Trophoblast cell (in vitro differentiated cells and primary cell): ENCODE data around the gene CAPN15.

ENCODE experiments used
- DNase-seq, 2 donors: peaks; one replicate each; pipeline ENCODE4 v3.0.0-alpha.2; 2016
- H2AFZ ChIP-seq: 2 replicates; pipeline ENCODE4 v1.6.1; 2013; ENCODE audit warnings: low read length, moderate library complexity, mild to moderate bottlenecking; ENCODE audit not compliant: insufficient read depth, poor library complexity
- H2AK5ac ChIP-seq: 2 replicates; pipeline ENCODE4 v1.6.1; 2013; ENCODE audit warnings: mild to moderate bottlenecking, low read length
- H2BK120ac ChIP-seq: 2 replicates; pipeline ENCODE4 v1.6.1; 2013; ENCODE audit warnings: low read length, mild to moderate bottlenecking, moderate library complexity; ENCODE audit not compliant: insufficient read depth, poor library complexity
- H2BK12ac ChIP-seq: 2 replicates; pipeline ENCODE4 v1.6.1; 2013; ENCODE audit warnings: mild to moderate bottlenecking, low read length, moderate library complexity
- H2BK5ac ChIP-seq: 2 replicates; pipeline ENCODE4 v1.6.1; 2013; ENCODE audit warnings: low read length, low read depth, moderate library complexity, mild to moderate bottlenecking; ENCODE audit not compliant: poor library complexity
- H3K14ac ChIP-seq: 2 replicates; pipeline ENCODE4 v1.6.1; 2013; ENCODE audit warnings: mild to moderate bottlenecking, low read length
- H3K18ac ChIP-seq: 2 replicates; pipeline ENCODE4 v1.6.1; 2013; ENCODE audit warnings: mild to moderate bottlenecking, low read length
- H3K23ac ChIP-seq: 2 replicates; pipeline ENCODE4 v1.6.1; 2013; ENCODE audit warnings: low read length
- H3K27ac ChIP-seq: 2 replicates; pipeline ENCODE4 v1.5.1; 2013; ENCODE audit warnings: low read depth, mild to moderate bottlenecking, inconsistent platforms, low read length, moderate library complexity
- H3K27me3 ChIP-seq: 2 replicates; pipeline ENCODE4 v1.6.1; 2013; ENCODE audit warnings: inconsistent platforms, mild to moderate bottlenecking, low read length, moderate library complexity; ENCODE audit not compliant: insufficient read depth
- H3K36me3 ChIP-seq, 2 experiments: 1 replicate in 1 of 2; 2 replicates in 1 of 2; pipeline ENCODE4 v1.6.1; 2013; ENCODE audit warnings: low read length in 2 of 2, mild to moderate bottlenecking in 2 of 2, moderate library complexity in 1 of 2; ENCODE audit not compliant: insufficient read depth in 2 of 2, control insufficient read depth in 1 of 2
- H3K4ac ChIP-seq: 2 replicates; pipeline ENCODE4 v1.6.1; 2013; ENCODE audit warnings: low read depth, mild to moderate bottlenecking, low read length, moderate library complexity
- H3K4me1 ChIP-seq, 2 experiments: 1 replicate in 1 of 2; 2 replicates in 1 of 2; pipeline ENCODE4 v1.6.1; 2013; ENCODE audit warnings: low read length in 2 of 2, mild to moderate bottlenecking in 2 of 2, moderate library complexity in 1 of 2; ENCODE audit not compliant: insufficient read depth in 2 of 2, control insufficient read depth in 1 of 2
- H3K4me2 ChIP-seq: 2 replicates; pipeline ENCODE4 v1.6.1; 2013; ENCODE audit warnings: inconsistent platforms, mild to moderate bottlenecking, low read length, moderate library complexity
- H3K4me3 ChIP-seq: 2 replicates; pipeline ENCODE4 v1.5.1; 2013; ENCODE audit warnings: mild to moderate bottlenecking, low read depth, low read length, inconsistent platforms
- H3K79me1 ChIP-seq: one replicate; pipeline ENCODE4 v1.6.1; 2013; ENCODE audit warnings: low read length
- H3K79me2 ChIP-seq: 2 replicates; pipeline ENCODE4 v1.6.1; 2013; ENCODE audit warnings: low read length, mild to moderate bottlenecking; ENCODE audit not compliant: control insufficient read depth, insufficient read depth, poor library complexity
- H3K9ac ChIP-seq: 2 replicates; pipeline ENCODE4 v1.6.1; 2013; ENCODE audit warnings: mild to moderate bottlenecking, low read length
- H3K9me3 ChIP-seq: 2 replicates; pipeline ENCODE4 v1.6.1; 2013; ENCODE audit warnings: low read depth, mild to moderate bottlenecking, control low read depth, inconsistent platforms, low read length; ENCODE audit not compliant: insufficient read depth
- H4K12ac ChIP-seq: 2 replicates; pipeline ENCODE4 v1.6.1; 2013; ENCODE audit warnings: low read depth, mild to moderate bottlenecking, low read length, moderate library complexity
- H4K8ac ChIP-seq: 2 replicates; pipeline ENCODE4 v1.6.1; 2013; ENCODE audit warnings: low read depth, mild to moderate bottlenecking, low read length, moderate library complexity
- H4K91ac ChIP-seq: one replicate; pipeline ENCODE4 v1.6.1; 2013; ENCODE audit warnings: low read depth, mild to moderate bottlenecking, low read length, moderate library complexity
- WGBS: extraction: QIAGEN DNeasy Blood & Tissue Kit; methylation state at CpG from one replicate; pipeline ENCODE4 v1.1.7; 2013; ENCODE audit warnings: missing lambda C conversion rate; ENCODE audit not compliant: insufficient read length, insufficient coverage; ENCODE audit errors: extremely low coverage; 5-methylcytosine and 5-hydroxymethylcytosine counted together

Gene CAPN15

GRCh38 chr16:515175-515938 is 12.2 kb upstream of the CAPN15 start:
- Histone ChIP-seq H3K18ac (no peak overlapping the region), H4K12ac (no peak overlapping the region), H4K8ac (no peak overlapping the region), H2AFZ (no peak overlapping the region), H3K79me1 (no peaks in the 10 kb centered on the region), H2BK5ac (no peak overlapping the region), H3K4me3 (no peak overlapping the region), H3K4me1 (no peaks in the 10 kb centered on the region), H4K91ac (no peak overlapping the region), H3K4me2 (no peak overlapping the region), H3K9me3 (peaks cover 4% of the 10 kb centered on the region), H2BK120ac (no peak overlapping the region), H3K36me3 (peaks cover 28 to 40% of the 10 kb centered on the region in 2 experiments), H3K23ac (no peak overlapping the region), H3K27ac (no peak overlapping the region), H3K27me3 (no peaks in the 10 kb centered on the region), H3K9ac (no peak overlapping the region), H3K14ac (no peak overlapping the region), H2AK5ac (no peak overlapping the region), H2BK12ac (no peak overlapping the region), H3K4ac (no peak overlapping the region), H3K79me2 (no peaks in the 10 kb centered on the region)
- WGBS = no CpG with 5 or more reads among the region's 45 CpGs
- no peak for DNase-seq

- no peaks in the 10 kb centered on the region for H3K4me1 ChIP-seq
- H2AFZ ChIP-seq = no peak overlapping the region
- no peaks in the 10 kb centered on the region for H3K79me2 ChIP-seq
- no CpG with 5 or more reads among the region's 11 CpGs for WGBS
- DNase-seq = no peak
- no peak overlapping the region for H2BK120ac ChIP-seq
- no peak overlapping the region for H3K23ac ChIP-seq
- H2AK5ac ChIP-seq = no peak overlapping the region
- H3K14ac ChIP-seq = no peak overlapping the region
- H3K27me3 ChIP-seq = no peaks in the 10 kb centered on the region
- no peak overlapping the region for H2BK5ac ChIP-seq
- H3K27ac ChIP-seq = no peak overlapping the region
- H3K9me3 ChIP-seq = peaks cover 4% of the 10 kb centered on the region
- no peaks in the 10 kb centered on the region for H3K79me1 ChIP-seq
- no peak overlapping the region for H4K12ac ChIP-seq
- no peak overlapping the region for H3K4me3 ChIP-seq
- H4K91ac ChIP-seq = no peak overlapping the region
- no peak overlapping the region for H4K8ac ChIP-seq
- peaks cover 29 to 42% of the 10 kb centered on the region in 2 experiments for H3K36me3 ChIP-seq
- H3K9ac ChIP-seq = no peak overlapping the region
- no peak overlapping the region for H3K18ac ChIP-seq
- H3K4me2 ChIP-seq = no peak overlapping the region
- H3K4ac ChIP-seq = no peak overlapping the region
- no peak overlapping the region for H2BK12ac ChIP-seq
These were observed 11.6 kb upstream of the CAPN15 start for GRCh38 chr16:515939-516226.

- no peak overlapping the region for H3K4me2 ChIP-seq
- no peak overlapping the region for H3K18ac ChIP-seq
- H4K12ac ChIP-seq = no peak overlapping the region
- no peak overlapping the region for H2BK12ac ChIP-seq
- H3K4me3 ChIP-seq = no peak overlapping the region
- peaks cover 33 to 46% of the 10 kb centered on the region in 2 experiments for H3K36me3 ChIP-seq
- no peaks in the 10 kb centered on the region for H3K79me1 ChIP-seq
- H3K9me3 ChIP-seq = peaks cover 4% of the 10 kb centered on the region
- no peak overlapping the region for H3K27ac ChIP-seq
- no peak overlapping the region for H2AFZ ChIP-seq
- no peak overlapping the region for H4K8ac ChIP-seq
- H3K27me3 ChIP-seq = no peaks in the 10 kb centered on the region
- no peak overlapping the region for H3K23ac ChIP-seq
- no CpG with 5 or more reads among the region's 8 CpGs for WGBS
- no peak for DNase-seq
- no peak overlapping the region for H2BK5ac ChIP-seq
- H3K4ac ChIP-seq = no peak overlapping the region
- H3K4me1 ChIP-seq = no peaks in the 10 kb centered on the region
- no peak overlapping the region for H4K91ac ChIP-seq
- H3K9ac ChIP-seq = no peak overlapping the region
- H3K14ac ChIP-seq = no peak overlapping the region
- no peaks in the 10 kb centered on the region for H3K79me2 ChIP-seq
- no peak overlapping the region for H2AK5ac ChIP-seq
- H2BK120ac ChIP-seq = no peak overlapping the region
These were observed 11.2 kb upstream of the CAPN15 start for GRCh38 chr16:516301-516700.

GRCh38 chr16:518858-519257 is 8.7 kb upstream of the CAPN15 start:
- no peak overlapping the region for H2AFZ ChIP-seq
- no peak overlapping the region for H3K23ac ChIP-seq
- H3K36me3 ChIP-seq = peaks cover 33 to 46% of the 10 kb centered on the region in 2 experiments
- no peaks in the 10 kb centered on the region for H3K79me2 ChIP-seq
- WGBS = no CpG with 5 or more reads among the region's 9 CpGs
- no peaks in the 10 kb centered on the region for H3K27me3 ChIP-seq
- H2BK12ac ChIP-seq = no peak overlapping the region
- no peak overlapping the region for H3K4me2 ChIP-seq
- H4K8ac ChIP-seq = no peak overlapping the region
- peaks cover 4% of the 10 kb centered on the region for H3K9me3 ChIP-seq
- no peak overlapping the region for H3K27ac ChIP-seq
- no peak overlapping the region for H4K91ac ChIP-seq
- H3K9ac ChIP-seq = no peak overlapping the region
- no peak overlapping the region for H4K12ac ChIP-seq
- no peak overlapping the region for H3K18ac ChIP-seq
- no peak overlapping the region for H2BK120ac ChIP-seq
- no peak overlapping the region for H2AK5ac ChIP-seq
- no peak overlapping the region for H3K14ac ChIP-seq
- no peak overlapping the region for H2BK5ac ChIP-seq
- no peak overlapping the region for H3K4me3 ChIP-seq
- no peaks in the 10 kb centered on the region for H3K4me1 ChIP-seq
- no peak overlapping the region for H3K4ac ChIP-seq
- DNase-seq = no peak
- H3K79me1 ChIP-seq = no peaks in the 10 kb centered on the region
